Hepatocyte (in vitro differentiated cells): Measurements from ENCODE around the gene CIT.

Experiments
- CTCF ChIP-seq: fragments of 200-600 bp; sonication (generic); IDR thresholded peaks from 2 replicates; pipeline ENCODE4 v1.5.1; 2016; ENCODE audit warnings: antibody characterized with exemption, mild to moderate bottlenecking; ENCODE audit not compliant: poor library complexity
- EZH2 ChIP-seq: fragments of 200-600 bp; sonication (generic); IDR thresholded peaks from 2 replicates; pipeline ENCODE4 v1.6.1; 2016; ENCODE audit warnings: antibody characterized with exemption, mild to moderate bottlenecking, borderline replicate concordance
- EZH2phosphoT487 ChIP-seq: fragments of 200-600 bp; sonication (generic); IDR thresholded peaks from one replicate; pipeline ENCODE4 v1.6.1; 2018; ENCODE audit warnings: antibody characterized with exemption, mild to moderate bottlenecking, low read depth, moderate library complexity; ENCODE audit not compliant: unreplicated experiment, severe bottlenecking

GRCh38 chr12:119721306-119721705, 155.8 kb downstream of the CIT start:
- TF ChIP-seq EZH2 (no peak), CTCF (no peak), EZH2phosphoT487 (no peak)
